Neuronal stem cell (in vitro differentiated cells): ENCODE results near the gene SPOP.

ENCODE experiments used
- DNase-seq: peaks from one replicate; pipeline ENCODE4 v3.0.0-alpha.2; 2013; ENCODE audit warnings: low spot score
- H2AFZ ChIP-seq: one replicate; pipeline ENCODE4 v1.6.1; 2013; ENCODE audit warnings: mild to moderate bottlenecking, low read length, inconsistent platforms
- H2AK5ac ChIP-seq: 2 replicates; pipeline ENCODE4 v1.6.1; 2013; ENCODE audit warnings: low read depth, mild to moderate bottlenecking, inconsistent platforms, low read length, moderate library complexity, mixed read lengths
- H2BK120ac ChIP-seq: 2 replicates; pipeline ENCODE4 v1.6.1; 2013; ENCODE audit warnings: low read depth, mild to moderate bottlenecking, inconsistent platforms, low read length, moderate library complexity, mixed read lengths
- H2BK12ac ChIP-seq: one replicate; pipeline ENCODE4 v1.6.1; 2013; ENCODE audit warnings: low read length, inconsistent platforms
- H2BK15ac ChIP-seq: 2 replicates; pipeline ENCODE4 v1.6.1; 2013; ENCODE audit warnings: mild to moderate bottlenecking, low read length, inconsistent platforms, mixed read lengths
- H2BK5ac ChIP-seq: one replicate; pipeline ENCODE4 v1.6.1; 2013; ENCODE audit warnings: inconsistent platforms, mild to moderate bottlenecking, low read length, moderate library complexity
- H3K14ac ChIP-seq: one replicate; pipeline ENCODE4 v1.6.1; 2013; ENCODE audit warnings: low read length, inconsistent platforms
- H3K18ac ChIP-seq: 2 replicates; pipeline ENCODE4 v1.6.1; 2013; ENCODE audit warnings: low read length, inconsistent platforms
- H3K23ac ChIP-seq: 2 replicates; pipeline ENCODE4 v1.6.1; 2013; ENCODE audit warnings: low read depth, mild to moderate bottlenecking, mixed read lengths, low read length, inconsistent platforms; ENCODE audit not compliant: poor library complexity
- H3K27ac ChIP-seq: replicated peaks from 3 replicates; pipeline ENCODE4 v1.5.1; 2013; ENCODE audit warnings: low read length, inconsistent platforms
- H3K27me3 ChIP-seq, 3 experiments: 2 replicates each; pipeline ENCODE4 v1.6.1; 2013; ENCODE audit warnings: low read length in 3 of 3, mild to moderate bottlenecking in 2 of 3, inconsistent platforms in 1 of 3, low read depth in 1 of 3, mixed read lengths in 1 of 3, moderate library complexity in 1 of 3; ENCODE audit not compliant: control insufficient read depth in 3 of 3, insufficient read depth in 3 of 3
- H3K36me3 ChIP-seq, 2 donors: replicated peaks in 1 of 2; 2 replicates each; pipeline ENCODE4 v1.6.1; 2013; ENCODE audit warnings: low read length in 2 of 2; ENCODE audit not compliant: control insufficient read depth in 2 of 2, insufficient read depth in 2 of 2
- H3K4ac ChIP-seq: 2 replicates; pipeline ENCODE4 v1.6.1; 2013; ENCODE audit warnings: inconsistent platforms, mild to moderate bottlenecking, low read length, moderate library complexity
- H3K4me1 ChIP-seq, 2 donors: 1 replicate in 1 of 2; 2 replicates in 1 of 2; pipeline ENCODE4 v1.6.1; 2013; ENCODE audit warnings: low read length in 2 of 2, low read depth in 1 of 2; ENCODE audit not compliant: control insufficient read depth in 2 of 2, insufficient read depth in 1 of 2
- H3K4me2 ChIP-seq: one replicate; pipeline ENCODE4 v1.6.1; 2013; ENCODE audit warnings: mild to moderate bottlenecking, low read length, inconsistent platforms; ENCODE audit not compliant: insufficient read depth, poor library complexity, severe bottlenecking
- H3K4me3 ChIP-seq, 2 donors: 2 replicates each; pipeline ENCODE4 v1.5.1; 2013; ENCODE audit warnings: low read length in 2 of 2, mild to moderate bottlenecking in 2 of 2, inconsistent platforms in 1 of 2, moderate library complexity in 1 of 2
- H3K79me1 ChIP-seq: one replicate; pipeline ENCODE4 v1.6.1; 2013; ENCODE audit warnings: low read depth, mild to moderate bottlenecking, inconsistent platforms, low read length, moderate library complexity
- H3K9ac ChIP-seq: one replicate; pipeline ENCODE4 v1.6.1; 2013; ENCODE audit warnings: mild to moderate bottlenecking, low read depth, low read length, inconsistent platforms; ENCODE audit not compliant: poor library complexity
- H3K9me3 ChIP-seq, 2 donors: replicated peaks in 1 of 2; 2 replicates each; pipeline versions ENCODE3 to v1.6.1; 2013; ENCODE audit warnings: low read length in 2 of 2, mild to moderate bottlenecking in 2 of 2, inconsistent platforms in 1 of 2, low read depth in 1 of 2, mixed read lengths in 1 of 2, moderate library complexity in 1 of 2; ENCODE audit not compliant: control insufficient read depth in 2 of 2, insufficient read depth in 1 of 2
- H4K8ac ChIP-seq: one replicate; pipeline ENCODE4 v1.6.1; 2013; ENCODE audit warnings: low read depth, mild to moderate bottlenecking, inconsistent platforms, low read length, moderate library complexity
- H4K91ac ChIP-seq: one replicate; pipeline ENCODE4 v1.6.1; 2013; ENCODE audit warnings: low read length, low read depth, mild to moderate bottlenecking, inconsistent platforms; ENCODE audit not compliant: poor library complexity
- WGBS, 2 donors: extraction: QIAGEN DNeasy Blood & Tissue Kit; methylation state at CpG; one replicate each; pipeline ENCODE4 v1.1.7; 2013; ENCODE audit warnings: missing lambda C conversion rate in 2 of 2, mixed read lengths in 1 of 2; ENCODE audit not compliant: insufficient read length in 2 of 2, insufficient replicate concordance in 1 of 2; ENCODE audit errors: extremely low coverage in 2 of 2; 5-methylcytosine and 5-hydroxymethylcytosine counted together

Gene SPOP

DNA sequence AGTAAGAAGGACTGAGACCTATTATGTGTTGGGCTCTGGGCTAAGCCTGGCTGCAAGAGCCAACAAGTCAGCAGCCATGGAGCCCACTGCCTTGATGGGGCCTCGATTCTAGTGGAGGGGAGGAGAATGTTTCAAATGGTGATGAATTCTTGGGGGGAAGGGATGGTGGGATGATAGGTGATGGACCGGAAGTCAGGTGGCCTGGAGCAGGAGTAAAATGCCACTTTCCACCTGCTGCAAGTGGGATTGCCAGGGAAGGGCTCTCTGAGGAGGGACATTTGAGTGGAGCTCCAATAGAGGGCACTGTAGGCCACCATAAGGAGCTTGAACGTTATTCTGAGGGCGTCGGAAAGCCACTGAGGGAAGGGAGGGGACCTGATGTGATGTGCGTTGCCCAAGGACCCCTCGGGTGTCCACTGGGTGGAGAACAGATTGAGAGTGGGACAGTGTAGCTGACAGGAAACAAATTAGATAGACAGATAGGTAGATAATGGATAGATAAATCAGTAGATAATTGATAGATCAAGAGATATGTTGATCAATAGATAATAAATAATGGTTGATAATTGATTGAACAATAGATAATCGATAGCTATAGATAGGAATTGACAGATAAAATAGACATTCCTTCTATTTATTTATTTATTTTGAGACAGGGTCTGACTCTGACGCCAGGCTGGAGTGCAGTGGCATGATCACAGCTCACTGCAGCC is 120.4 kb downstream of the SPOP start:
- no peak overlapping the region for H3K14ac ChIP-seq

DNA sequence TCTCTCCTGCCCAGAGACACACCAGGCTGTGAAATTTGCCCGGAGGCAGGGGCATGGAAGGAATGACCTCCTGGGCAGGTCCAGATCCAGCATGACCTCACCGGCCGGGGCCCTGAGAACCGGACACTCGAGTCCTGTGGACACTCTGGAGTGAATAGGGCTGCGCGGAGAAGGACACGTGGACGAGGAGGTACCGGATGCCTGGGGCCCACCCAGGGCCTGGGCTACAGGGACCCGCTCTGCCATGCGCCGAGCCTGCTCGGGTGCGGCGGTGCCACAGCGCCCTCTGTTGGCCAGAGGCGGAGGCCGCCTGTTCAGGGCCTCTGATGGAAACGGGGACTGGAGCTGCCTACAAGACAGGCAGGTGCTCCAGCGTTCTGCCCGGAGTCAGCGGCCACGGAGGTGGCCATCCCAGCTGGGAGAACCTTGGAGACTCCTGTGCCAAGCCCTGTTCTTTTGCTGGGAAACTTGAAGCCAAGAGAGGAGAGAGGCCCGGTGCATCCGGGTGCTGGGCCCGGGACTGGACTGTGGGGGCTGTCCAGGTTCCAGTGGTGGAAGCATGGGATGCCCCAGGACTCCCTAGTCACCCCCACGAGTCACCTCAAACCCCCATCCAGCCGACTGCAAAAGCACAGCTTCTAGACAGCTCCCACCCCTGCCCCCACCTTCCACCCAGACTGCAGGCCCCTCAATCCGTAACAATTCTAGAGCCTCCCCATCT is 121.5 kb downstream of the SPOP start:
- no peak overlapping the region for H3K9ac ChIP-seq
- DNase-seq, result peak; percentile 81
- no peak overlapping the region for H2BK5ac ChIP-seq
- peak overlapping the region; percentile 52 for H4K8ac ChIP-seq
- no peak overlapping the region for H2BK120ac ChIP-seq
- H3K23ac ChIP-seq, result no peak overlapping the region
- H3K18ac ChIP-seq, result peak overlapping the region; percentile 93
- no peak overlapping the region for H3K14ac ChIP-seq
- WGBS, 2 donors, result no CpG with 5 or more reads among the region's 30 CpGs
- peak overlapping the region; percentile 79 for H2AK5ac ChIP-seq
- peak overlapping the region; percentile 80 for H4K91ac ChIP-seq
- H2AFZ ChIP-seq, result peak overlapping the region; percentile 73
- peaks cover 0 to 49% (median 0%) of the 10 kb centered on the region in 3 experiments for H3K27me3 ChIP-seq
- peak overlapping the region; percentile 77 for H2BK15ac ChIP-seq
- H3K9me3 ChIP-seq, result no peaks in the 10 kb centered on the region
- H3K27ac ChIP-seq, result no peak overlapping the region
- H3K4me3 ChIP-seq, result no peak overlapping the region
- H3K36me3 ChIP-seq, result no peaks in the 10 kb centered on the region
- H3K4me1 ChIP-seq, result peaks cover 3 to 4% of the 10 kb centered on the region in 2 donors
- no peak overlapping the region for H3K4ac ChIP-seq
- H3K4me2 ChIP-seq, result peak overlapping the region; percentile 22
- H2BK12ac ChIP-seq, result no peak overlapping the region
- no peaks in the 10 kb centered on the region for H3K79me1 ChIP-seq

More for the DNA sequence above, 120.4 kb downstream of the SPOP start:
- Histone ChIP-seq H3K4me2 (no peak overlapping the region), H3K27me3 (peaks cover 0 to 43% (median 0%) of the 10 kb centered on the region in 3 experiments), H2AFZ (no peak overlapping the region), H3K27ac (no peak overlapping the region), H3K9ac (no peak overlapping the region), H4K91ac (no peak overlapping the region), H2BK15ac (peak overlapping the region; percentile 10), H2BK12ac (no peak overlapping the region), H3K79me1 (no peaks in the 10 kb centered on the region), H3K18ac (no peak overlapping the region), H2BK5ac (no peak overlapping the region), H3K9me3 (no peaks in the 10 kb centered on the region), H4K8ac (no peak overlapping the region), H3K36me3 (no peaks in the 10 kb centered on the region), H3K23ac (no peak overlapping the region), H3K4ac (no peak overlapping the region), H2AK5ac (no peak overlapping the region), H2BK120ac (no peak overlapping the region), H3K4me1 (peaks cover 3 to 4% of the 10 kb centered on the region in 2 donors), H3K4me3 (no peak overlapping the region)
- no CpG with 5 or more reads among the region's 9 CpGs for WGBS, 2 donors
- no peak for DNase-seq

DNA sequence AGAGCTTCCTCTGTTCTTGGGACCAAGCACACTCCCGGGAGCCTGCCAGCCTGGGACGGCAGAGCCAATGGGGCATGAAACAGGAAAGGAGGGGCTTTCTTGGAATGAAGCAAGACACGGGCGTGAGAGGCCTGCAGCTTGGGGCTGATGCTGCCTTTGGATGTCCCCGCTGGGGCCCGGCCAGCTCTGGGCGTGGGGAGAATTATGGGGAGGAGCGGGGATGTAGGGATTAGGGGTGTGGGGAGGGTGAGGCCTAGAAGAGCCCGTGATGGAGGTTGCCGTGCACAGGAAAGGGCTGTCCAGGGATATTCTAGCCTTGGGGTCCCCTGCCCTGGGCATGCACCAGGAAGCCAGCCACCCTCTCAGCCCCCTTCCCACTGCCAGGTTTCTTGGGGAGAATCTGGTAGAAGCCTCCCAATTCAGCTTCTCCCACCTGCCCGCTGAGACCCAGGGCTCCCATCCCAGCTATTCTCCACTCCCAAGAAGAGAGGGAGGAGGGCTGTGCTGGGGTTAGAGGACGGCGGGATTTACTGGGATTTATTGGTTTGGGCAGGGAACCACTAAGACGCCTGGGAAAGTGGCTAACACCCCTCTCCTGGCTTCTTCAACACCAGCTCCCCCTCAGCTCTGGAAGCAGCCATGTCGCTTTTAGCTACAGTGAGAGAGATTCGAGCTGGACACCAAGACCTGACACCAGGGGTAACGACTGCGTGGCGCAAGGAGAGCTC is 122.2 kb downstream of the SPOP start:
- H3K4me1 ChIP-seq, result peaks cover 3 to 4% of the 10 kb centered on the region in 2 donors
- H3K36me3 ChIP-seq, result no peaks in the 10 kb centered on the region
- H3K27ac ChIP-seq, result no peak overlapping the region
- H4K91ac ChIP-seq, result peak overlapping the region; percentile 80
- no peak overlapping the region for H3K4me3 ChIP-seq
- no peak overlapping the region for H2BK120ac ChIP-seq
- H3K9ac ChIP-seq, result no peak overlapping the region
- peaks cover 0 to 49% (median 0%) of the 10 kb centered on the region in 3 experiments for H3K27me3 ChIP-seq
- peak overlapping the region; percentile 22 for H3K4me2 ChIP-seq
- peak overlapping the region; percentile 54 for H2BK15ac ChIP-seq
- H2BK12ac ChIP-seq, result peak overlapping the region; percentile 69
- H2AK5ac ChIP-seq, result peak overlapping the region; percentile 79
- no peak overlapping the region for H3K23ac ChIP-seq
- H3K18ac ChIP-seq, result peak overlapping the region; percentile 93
- H3K9me3 ChIP-seq, result no peaks in the 10 kb centered on the region
- peak overlapping the region; percentile 73 for H2AFZ ChIP-seq
- no peak for DNase-seq
- peak overlapping the region; percentile 52 for H4K8ac ChIP-seq
- no peak overlapping the region for H3K14ac ChIP-seq
- H2BK5ac ChIP-seq, result peak overlapping the region; percentile 7
- 100% methylated on average over 1 of the region's 19 CpGs; no CpG with 5 or more reads in 1 of the 2 donors for WGBS, 2 donors
- no peak overlapping the region for H3K4ac ChIP-seq
- H3K79me1 ChIP-seq, result no peaks in the 10 kb centered on the region
